NCI-H2029 treated with DMSO at 0.1 percent for 48 hours (cell line): ENCODE measurements around the gene CLEC14A.

Experiments
- DNase-seq: peaks from one replicate; lab custom pipeline; 2025; lab: John Stamatoyannopoulos, UW

The CLEC14A gene, protein sequence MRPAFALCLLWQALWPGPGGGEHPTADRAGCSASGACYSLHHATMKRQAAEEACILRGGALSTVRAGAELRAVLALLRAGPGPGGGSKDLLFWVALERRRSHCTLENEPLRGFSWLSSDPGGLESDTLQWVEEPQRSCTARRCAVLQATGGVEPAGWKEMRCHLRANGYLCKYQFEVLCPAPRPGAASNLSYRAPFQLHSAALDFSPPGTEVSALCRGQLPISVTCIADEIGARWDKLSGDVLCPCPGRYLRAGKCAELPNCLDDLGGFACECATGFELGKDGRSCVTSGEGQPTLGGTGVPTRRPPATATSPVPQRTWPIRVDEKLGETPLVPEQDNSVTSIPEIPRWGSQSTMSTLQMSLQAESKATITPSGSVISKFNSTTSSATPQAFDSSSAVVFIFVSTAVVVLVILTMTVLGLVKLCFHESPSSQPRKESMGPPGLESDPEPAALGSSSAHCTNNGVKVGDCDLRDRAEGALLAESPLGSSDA

GRCh38 chr14:38255673-38256532 is at the start of gene CLEC14A:
Gene CLEC14A (minus strand): TSS chr14:38256093. CDS start chr14:38256022, 71 bp downstream.
- no peak for DNase-seq

GRCh38 chr14:38302966-38303365 is 47.1 kb upstream of the CLEC14A start:
- DNase-seq: no peak

GRCh38 chr14:38302034-38302433 is 46.1 kb upstream of the CLEC14A start:
- DNase-seq: no peak

- DNase-seq: no peak
These were observed 41.8 kb upstream of the CLEC14A start for GRCh38 chr14:38297681-38298080.

DNA sequence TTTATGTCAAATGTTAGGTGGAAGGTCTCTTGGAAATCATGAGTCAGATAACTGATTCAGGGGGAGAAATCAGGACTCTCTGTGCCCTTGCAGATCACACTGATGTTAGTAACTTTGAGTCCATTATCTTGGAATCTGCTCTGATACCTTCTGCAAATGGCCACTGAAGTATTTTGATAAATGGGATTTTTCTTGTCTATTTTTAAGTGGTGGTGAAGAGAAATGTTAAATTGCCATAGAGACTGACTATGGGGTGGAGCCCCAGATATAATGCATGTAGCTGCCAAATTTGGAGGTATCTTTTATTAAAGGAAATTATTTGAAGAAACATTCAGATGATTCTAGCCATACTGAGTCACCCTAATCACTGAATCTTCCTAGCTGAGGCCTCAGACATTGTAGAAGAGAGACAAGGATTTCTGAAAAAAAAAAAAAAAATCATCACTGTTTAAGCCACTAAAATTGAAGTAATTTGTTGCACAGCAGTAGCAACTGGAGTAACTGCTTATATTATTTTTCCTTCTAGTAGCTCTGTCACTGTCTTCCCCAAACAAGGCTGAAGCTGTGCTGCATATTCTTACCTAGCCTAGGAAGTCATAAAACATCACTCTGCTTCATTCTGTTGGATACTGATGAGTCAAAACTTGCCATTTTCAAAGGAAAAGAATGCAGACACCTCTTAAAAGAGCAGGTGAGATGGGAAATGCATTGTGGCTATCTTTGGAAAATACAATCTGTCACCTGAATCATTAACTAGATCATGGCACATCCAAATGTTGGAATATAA is 36.0 kb upstream of the CLEC14A start:
- DNase-seq: no peak

- no peak for DNase-seq
These were observed 34.8 kb upstream of the CLEC14A start for GRCh38 chr14:38290601-38291188.

- no peak for DNase-seq
These were observed 30.6 kb upstream of the CLEC14A start for GRCh38 chr14:38286452-38286851.

- DNase-seq: no peak
These were observed 30.1 kb upstream of the CLEC14A start for GRCh38 chr14:38285962-38286361.

- DNase-seq: no peak
These were observed 27.0 kb upstream of the CLEC14A start for GRCh38 chr14:38282936-38283335.

DNA sequence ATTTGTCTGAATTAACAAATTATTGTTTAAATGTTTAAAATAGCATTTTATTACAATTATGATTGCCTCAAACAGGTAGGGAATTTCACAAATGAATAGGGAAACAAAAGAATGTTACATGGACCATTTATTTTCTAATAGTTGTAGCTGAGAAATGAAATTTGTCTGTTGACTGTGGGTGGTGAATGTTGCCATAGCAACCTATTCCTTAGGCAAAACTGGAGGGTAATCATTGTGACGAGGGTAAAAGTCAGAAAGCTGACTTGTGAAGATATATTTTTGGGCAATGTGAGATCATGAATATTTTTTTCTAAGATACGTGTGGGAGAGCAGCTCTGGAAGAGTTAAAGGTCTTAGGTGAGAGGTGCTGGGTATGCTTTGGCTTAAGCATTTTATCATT is 24.2 kb upstream of the CLEC14A start:
- no peak for DNase-seq

DNA sequence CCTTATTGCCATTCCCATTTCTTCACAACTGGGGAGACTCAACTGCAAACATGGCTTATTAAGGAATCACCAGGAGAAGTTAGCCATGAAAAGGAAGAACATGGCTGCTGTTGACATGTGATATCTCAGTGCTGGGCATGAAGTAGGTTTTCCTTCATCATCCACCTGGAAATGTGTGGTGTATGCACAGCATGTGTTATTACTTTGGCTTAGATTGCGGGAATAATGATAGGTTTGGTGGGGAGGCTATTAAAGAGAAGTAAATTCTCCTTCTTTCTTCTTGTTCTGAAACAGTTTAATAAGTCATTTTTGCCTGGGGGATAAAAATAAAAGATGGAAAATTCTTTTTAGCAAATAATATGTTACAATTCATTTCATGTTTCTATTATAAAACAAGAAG is 23.7 kb upstream of the CLEC14A start:
- no peak for DNase-seq

GRCh38 chr14:38278035-38278434 is 22.1 kb upstream of the CLEC14A start:
- DNase-seq: no peak

- no peak for DNase-seq
These were observed 7.0 kb upstream of the CLEC14A start for GRCh38 chr14:38262844-38263243.

DNA sequence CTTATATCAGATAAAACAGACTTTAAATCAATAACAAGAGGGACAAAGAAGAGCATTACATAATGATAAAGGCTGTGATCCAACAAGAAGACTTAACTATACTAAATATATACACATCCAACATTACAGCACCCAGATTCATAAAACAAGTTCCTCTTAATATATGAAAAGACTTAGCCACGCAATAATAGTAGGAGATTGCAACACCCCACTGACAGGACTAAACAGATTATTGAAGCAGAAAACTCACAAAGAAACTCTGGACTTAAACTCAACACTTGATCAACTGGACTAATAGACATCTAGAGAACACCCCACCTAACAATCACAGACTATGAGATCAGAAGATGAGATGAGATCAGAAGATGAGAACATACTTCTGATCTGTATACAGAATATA is 5.7 kb upstream of the CLEC14A start:
- DNase-seq: no peak

GRCh38 chr14:38257507-38257906 is 1.6 kb upstream of the CLEC14A start:
- DNase-seq: no peak

DNA sequence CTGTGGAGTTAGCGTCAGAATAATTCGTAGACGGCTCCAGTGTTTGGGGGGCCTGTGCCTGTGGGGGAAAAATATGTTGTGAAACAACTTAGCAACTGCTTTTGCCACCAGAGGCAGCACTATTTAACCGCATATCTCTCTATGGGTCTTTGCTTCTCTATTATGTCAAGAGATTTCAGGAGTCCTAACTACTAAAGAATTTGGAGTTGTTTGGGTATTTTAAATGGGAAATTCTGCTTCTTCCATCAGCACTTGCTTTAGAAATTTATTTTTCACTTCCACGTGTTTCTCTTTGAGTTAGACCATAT is 594 bp upstream of the CLEC14A start:
- no peak for DNase-seq

GRCh38 chr14:38255408-38255672 is 553 bp downstream of the CLEC14A start:
- no peak for DNase-seq

DNA sequence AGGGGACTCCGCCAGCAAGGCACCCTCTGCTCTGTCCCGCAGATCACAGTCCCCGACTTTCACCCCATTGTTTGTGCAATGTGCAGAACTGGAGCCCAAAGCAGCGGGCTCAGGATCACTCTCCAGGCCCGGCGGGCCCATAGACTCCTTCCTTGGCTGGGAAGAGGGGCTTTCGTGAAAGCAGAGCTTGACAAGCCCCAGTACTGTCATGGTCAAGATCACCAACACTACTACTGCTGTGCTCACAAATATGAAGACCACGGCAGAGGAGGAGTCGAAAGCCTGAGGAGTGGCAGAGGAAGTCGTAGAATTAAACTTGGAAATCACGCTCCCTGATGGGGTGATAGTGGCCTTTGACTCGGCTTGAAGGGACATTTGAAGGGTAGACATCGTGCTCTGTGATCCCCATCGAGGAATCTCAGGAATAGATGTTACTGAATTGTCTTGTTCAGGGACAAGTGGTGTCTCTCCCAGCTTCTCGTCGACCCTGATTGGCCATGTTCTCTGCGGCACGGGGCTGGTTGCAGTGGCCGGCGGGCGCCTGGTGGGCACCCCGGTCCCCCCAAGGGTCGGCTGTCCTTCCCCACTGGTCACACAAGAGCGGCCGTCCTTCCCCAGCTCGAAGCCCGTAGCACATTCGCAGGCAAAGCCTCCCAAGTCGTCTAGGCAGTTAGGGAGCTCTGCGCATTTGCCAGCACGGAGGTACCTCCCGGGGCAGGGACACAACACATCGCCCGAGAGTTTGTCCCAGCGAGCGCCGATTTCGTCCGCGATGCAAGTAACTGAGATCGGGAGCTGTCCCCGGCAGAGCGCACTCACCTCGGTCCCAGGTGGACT is 1.1 kb downstream of the CLEC14A start:
- no peak for DNase-seq

DNA sequence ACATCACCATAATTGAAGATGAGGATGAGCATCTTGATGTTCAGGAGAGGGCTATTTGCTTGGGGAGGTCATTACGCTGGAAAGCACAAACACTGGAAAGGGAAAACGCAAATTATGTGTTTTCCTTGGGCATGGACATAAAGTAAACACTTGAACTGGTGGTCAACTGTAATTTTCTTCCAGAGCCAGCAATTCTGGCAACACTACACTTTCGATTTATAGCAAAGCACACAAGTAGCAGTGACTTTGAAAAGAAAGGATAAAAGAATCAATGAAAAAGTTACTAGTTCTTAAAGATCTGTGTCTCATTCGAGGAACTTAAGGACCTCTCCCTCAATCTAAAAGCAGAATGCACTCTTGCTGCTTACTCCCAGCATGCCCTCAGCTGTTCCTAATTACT is 2.2 kb downstream of the CLEC14A start:
- no peak for DNase-seq

- no peak for DNase-seq
These were observed 3.7 kb downstream of the CLEC14A start for GRCh38 chr14:38252066-38252710.

DNA sequence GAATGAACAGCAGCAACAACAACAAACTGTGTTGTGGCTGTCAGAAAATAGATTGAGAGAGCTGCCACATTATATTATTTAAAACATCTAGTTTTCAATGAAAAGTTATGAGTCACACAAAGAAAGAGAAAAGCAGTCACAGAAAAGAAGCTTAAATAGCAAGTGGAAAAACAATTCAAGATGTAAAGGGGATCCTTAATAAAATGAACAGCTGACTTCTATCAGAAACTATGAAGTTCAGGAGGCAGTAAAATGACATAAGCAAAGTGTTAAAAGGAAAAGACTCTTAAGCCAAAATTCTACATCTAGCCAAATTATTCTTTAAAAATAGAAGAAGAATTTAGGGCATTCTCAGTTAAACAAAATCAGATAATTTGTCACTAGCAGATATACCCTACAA is 5.6 kb downstream of the CLEC14A start:
- DNase-seq: no peak
